ENCODE data around the gene SLC17A9. TPM values are rescaled to one million over a fixed set of nuclear protein-coding genes. Genes with fewer than 3 reads are reported as not detected.

SLC17A9 gene
- total RNA-seq, 1 experiment from 2014 or later: 37.6 TPM

GRCh38 chr20:62982124-62983075, 29.9 kb downstream of the SLC17A9 start:
- no TSS peak for BruUV-seq (replicated peaks)
- no peaks in the 10 kb centered on the region for H3K27me3 ChIP-seq (ENCODE audit: insufficient read depth, low read length)

More at GRCh38 chr20:62982124-62983075, 29.9 kb downstream of the SLC17A9 start:
- CTCF ChIA-PET: interaction anchor here (1.1 kb wide), 1 partner anchor 160 kb away, joined by 3 read pairs; no protein-coding TSS in a partner anchor
- Histone ChIP-seq H4K20me1 (ENCODE audit: insufficient read depth) (no peaks in the 10 kb centered on the region), H3K9ac (ENCODE audit: low read length) (no peak overlapping the region), H3K4me3 (replicated peaks in 1 of 2; ENCODE audit: low read depth in 1 of 2, low read length in 2 of 2) (no peak overlapping the region), H3K79me2 (ENCODE audit: insufficient read depth, low read length) (no peaks in the 10 kb centered on the region), H3K4me2 (ENCODE audit: low read length) (no peak overlapping the region), H3K9me2 (ENCODE audit: insufficient read depth) (no peaks in the 10 kb centered on the region), H3K36me3 (ENCODE audit: control insufficient read depth in 1 of 2, insufficient read depth in 2 of 2, low read length in 2 of 2) (no peaks in the 10 kb centered on the region), H3K27ac (ENCODE audit: low read depth, low read length) (no peak overlapping the region), H2AFZ (ENCODE audit: low read depth, low read length, poor library complexity, severe bottlenecking) (no peak overlapping the region), H3K4me1 (ENCODE audit: control insufficient read depth in 1 of 2, insufficient read depth in 2 of 2, low read length in 2 of 2) (peaks cover 2 to 6% of the 10 kb centered on the region in 2 experiments; a peak in 3 of 4 replicates), H3K9me3 (ENCODE audit: control insufficient read depth in 1 of 2, insufficient read depth in 1 of 2, low read depth in 1 of 2, low read length in 2 of 2) (no peaks in the 10 kb centered on the region)
- POLR2A ChIA-PET: no interaction called here
- DNase-seq (ENCODE audit: low read depth, low spot score) (no peak), ATAC-seq (no peak)
- TF ChIP-seq POLR2AphosphoS5 (IDR thresholded peaks at IDR 0.05; ENCODE audit: low read depth, low read length): no peak
- TF ChIP-seq RAD21 (IDR thresholded peaks at IDR 0.05; ENCODE audit: low read depth): no peak
- TF ChIP-seq SRF (IDR thresholded peaks at IDR 0.05; ENCODE audit: low read depth): no peak
- TF ChIP-seq POLR2A (IDR thresholded peaks at IDR 0.05; ENCODE audit: borderline replicate concordance, extremely low read depth, insufficient read depth, insufficient read length): no peak
- TF ChIP-seq CEBPB (IDR thresholded peaks at IDR 0.05; ENCODE audit: low read depth): no peak
- TF ChIP-seq ZBTB33 (IDR thresholded peaks at IDR 0.05; ENCODE audit: extremely low read depth, insufficient replicate concordance, low read length): no peak
- TF ChIP-seq JUND (IDR thresholded peaks at IDR 0.05): no peak
- TF ChIP-seq ZFX (IDR thresholded peaks at IDR 0.05): no peak
- no peak for TF ChIP-seq FOSL1 (IDR thresholded peaks at IDR 0.05; ENCODE audit: low read depth)
- TF ChIP-seq TCF7L2 (IDR thresholded peaks at IDR 0.05; ENCODE audit: borderline replicate concordance, extremely low read depth, insufficient read depth, insufficient read length): no peak
- no peak for TF ChIP-seq ELF1 (IDR thresholded peaks at IDR 0.05; ENCODE audit: borderline replicate concordance, low read depth)
- TF ChIP-seq EZH2phosphoT487 (IDR thresholded peaks at IDR 0.05; ENCODE audit: borderline replicate concordance): no peak
- no peak for TF ChIP-seq EGR1 (IDR thresholded peaks at IDR 0.05; ENCODE audit: low read depth)
- TF ChIP-seq, protein P1, sequence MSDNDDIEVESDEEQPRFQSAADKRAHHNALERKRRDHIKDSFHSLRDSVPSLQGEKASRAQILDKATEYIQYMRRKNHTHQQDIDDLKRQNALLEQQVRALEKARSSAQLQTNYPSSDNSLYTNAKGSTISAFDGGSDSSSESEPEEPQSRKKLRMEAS (IDR thresholded peaks at IDR 0.05): no peak
- no peak for TF ChIP-seq SIN3A (IDR thresholded peaks at IDR 0.05; ENCODE audit: low read depth)
- TF ChIP-seq YY1 (IDR thresholded peaks at IDR 0.05; ENCODE audit: extremely low read depth, insufficient replicate concordance, low read depth, low read length): no peak
- no peak for TF ChIP-seq ZNF274 (IDR thresholded peaks at IDR 0.05; ENCODE audit: low read depth, low read length)
- no peak for TF ChIP-seq CBX3 (IDR thresholded peaks at IDR 0.05; ENCODE audit: low read depth)
- TF ChIP-seq, protein P2, sequence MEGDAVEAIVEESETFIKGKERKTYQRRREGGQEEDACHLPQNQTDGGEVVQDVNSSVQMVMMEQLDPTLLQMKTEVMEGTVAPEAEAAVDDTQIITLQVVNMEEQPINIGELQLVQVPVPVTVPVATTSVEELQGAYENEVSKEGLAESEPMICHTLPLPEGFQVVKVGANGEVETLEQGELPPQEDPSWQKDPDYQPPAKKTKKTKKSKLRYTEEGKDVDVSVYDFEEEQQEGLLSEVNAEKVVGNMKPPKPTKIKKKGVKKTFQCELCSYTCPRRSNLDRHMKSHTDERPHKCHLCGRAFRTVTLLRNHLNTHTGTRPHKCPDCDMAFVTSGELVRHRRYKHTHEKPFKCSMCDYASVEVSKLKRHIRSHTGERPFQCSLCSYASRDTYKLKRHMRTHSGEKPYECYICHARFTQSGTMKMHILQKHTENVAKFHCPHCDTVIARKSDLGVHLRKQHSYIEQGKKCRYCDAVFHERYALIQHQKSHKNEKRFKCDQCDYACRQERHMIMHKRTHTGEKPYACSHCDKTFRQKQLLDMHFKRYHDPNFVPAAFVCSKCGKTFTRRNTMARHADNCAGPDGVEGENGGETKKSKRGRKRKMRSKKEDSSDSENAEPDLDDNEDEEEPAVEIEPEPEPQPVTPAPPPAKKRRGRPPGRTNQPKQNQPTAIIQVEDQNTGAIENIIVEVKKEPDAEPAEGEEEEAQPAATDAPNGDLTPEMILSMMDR (IDR thresholded peaks at IDR 0.05 in 2 of 3, conservative IDR thresholded peaks at IDR 0.05 in 1 of 3; ENCODE audit: borderline replicate concordance in 1 of 3, insufficient read depth in 1 of 3, low read depth in 2 of 3, low read length in 2 of 3): no peak
- TF ChIP-seq, protein P3, sequence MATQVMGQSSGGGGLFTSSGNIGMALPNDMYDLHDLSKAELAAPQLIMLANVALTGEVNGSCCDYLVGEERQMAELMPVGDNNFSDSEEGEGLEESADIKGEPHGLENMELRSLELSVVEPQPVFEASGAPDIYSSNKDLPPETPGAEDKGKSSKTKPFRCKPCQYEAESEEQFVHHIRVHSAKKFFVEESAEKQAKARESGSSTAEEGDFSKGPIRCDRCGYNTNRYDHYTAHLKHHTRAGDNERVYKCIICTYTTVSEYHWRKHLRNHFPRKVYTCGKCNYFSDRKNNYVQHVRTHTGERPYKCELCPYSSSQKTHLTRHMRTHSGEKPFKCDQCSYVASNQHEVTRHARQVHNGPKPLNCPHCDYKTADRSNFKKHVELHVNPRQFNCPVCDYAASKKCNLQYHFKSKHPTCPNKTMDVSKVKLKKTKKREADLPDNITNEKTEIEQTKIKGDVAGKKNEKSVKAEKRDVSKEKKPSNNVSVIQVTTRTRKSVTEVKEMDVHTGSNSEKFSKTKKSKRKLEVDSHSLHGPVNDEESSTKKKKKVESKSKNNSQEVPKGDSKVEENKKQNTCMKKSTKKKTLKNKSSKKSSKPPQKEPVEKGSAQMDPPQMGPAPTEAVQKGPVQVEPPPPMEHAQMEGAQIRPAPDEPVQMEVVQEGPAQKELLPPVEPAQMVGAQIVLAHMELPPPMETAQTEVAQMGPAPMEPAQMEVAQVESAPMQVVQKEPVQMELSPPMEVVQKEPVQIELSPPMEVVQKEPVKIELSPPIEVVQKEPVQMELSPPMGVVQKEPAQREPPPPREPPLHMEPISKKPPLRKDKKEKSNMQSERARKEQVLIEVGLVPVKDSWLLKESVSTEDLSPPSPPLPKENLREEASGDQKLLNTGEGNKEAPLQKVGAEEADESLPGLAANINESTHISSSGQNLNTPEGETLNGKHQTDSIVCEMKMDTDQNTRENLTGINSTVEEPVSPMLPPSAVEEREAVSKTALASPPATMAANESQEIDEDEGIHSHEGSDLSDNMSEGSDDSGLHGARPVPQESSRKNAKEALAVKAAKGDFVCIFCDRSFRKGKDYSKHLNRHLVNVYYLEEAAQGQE (IDR thresholded peaks at IDR 0.05; ENCODE audit: low read depth): no peak
- intact Hi-C loops (cut with micrococcal nuclease): no loop called here
- RAD21 ChIA-PET (ENCODE audit: low non-redundant PET in 1 of 2, low total read pairs in 2 of 2, uncharacterized antibody in 2 of 2, unreplicated experiment in 2 of 2): no interaction called here
